Uterus (tissue), 2 donors: ENCODE measurements around the gene GREM1.

ENCODE experiments used
- CTCF ChIP-seq, 4 experiments: fragments of 200-600 bp in 2 of 4; fragments of 450-650 bp in 2 of 4; sonication (generic) in 2 of 4; IDR thresholded peaks; one replicate each; pipeline ENCODE4 v1.5.1; 2016 to 2019; ENCODE audit warnings: antibody characterized with exemption in 4 of 4, mild to moderate bottlenecking in 2 of 4, moderate library complexity in 1 of 4
- POLR2A ChIP-seq, 2 donors: fragments of 450-650 bp; IDR thresholded peaks; one replicate each; pipeline ENCODE4 v1.6.1; 2016; ENCODE audit warnings: antibody characterized with exemption in 2 of 2, mild to moderate bottlenecking in 1 of 2, moderate library complexity in 1 of 2

DNA sequence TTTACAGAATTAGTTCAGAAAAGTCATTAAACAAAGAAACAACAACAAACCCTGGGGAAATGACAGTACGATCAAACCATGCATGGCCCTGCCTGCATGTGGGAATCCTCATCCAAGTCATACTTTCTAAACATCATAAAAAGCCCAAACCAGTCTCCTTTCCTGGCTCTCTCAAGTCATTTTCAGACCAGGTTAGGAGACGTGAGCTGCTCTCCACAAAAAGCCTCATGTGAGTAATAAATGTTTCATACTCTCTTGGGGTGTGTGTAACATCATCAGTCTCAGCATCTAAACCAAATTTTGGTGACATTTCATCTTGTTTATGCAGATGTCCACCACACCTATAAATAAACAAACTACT lies 18.9 kb downstream of the GREM1 start:
- TF ChIP-seq CTCF (IDR thresholded peaks at IDR 0.05) = no peak
- TF ChIP-seq POLR2A (IDR thresholded peaks at IDR 0.05) = no peak
